Gastroesophageal sphincter (tissue), 4 donors: ENCODE data around the gene FYN. TPM values are rescaled to one million over a fixed set of nuclear protein-coding genes. Genes with fewer than 3 reads are reported as not detected.
"Not testable (repeated sequence)": the region's sequence is repeated elsewhere in the genome, so short reads cannot be mapped to it uniquely, and the experiment has no call there.

ENCODE experiments used
- ATAC-seq: fragments of 150-250 bp; one replicate; pipeline ENCODE4 v1.9.1; 2016; ENCODE audit warnings: mild to moderate bottlenecking, moderate library complexity
- H3K27ac ChIP-seq, 4 donors: fragments of 200-600 bp; sonication (generic) in 3 of 4; 1 replicate in 3 of 4; 2 replicates in 1 of 4; pipeline ENCODE4 v1.5.1; 2016 to 2019
- H3K27me3 ChIP-seq: fragments of 200-600 bp; sonication (generic); one replicate; pipeline ENCODE4 v1.5.1; 2019
- H3K36me3 ChIP-seq, 2 donors: fragments of 200-600 bp; sonication (generic); one replicate each; pipeline ENCODE4 v1.5.1; 2019; ENCODE audit warnings: control low read depth in 1 of 2
- H3K4me1 ChIP-seq, 3 donors: fragments of 200-600 bp; sonication (generic); 1 replicate in 2 of 3; 2 replicates in 1 of 3; pipeline ENCODE4 v1.5.1; 2016 to 2019; ENCODE audit warnings: control low read depth in 2 of 3
- H3K4me3 ChIP-seq, 2 donors: fragments of 200-600 bp; sonication (generic); one replicate each; pipeline ENCODE4 v1.5.1; 2019; ENCODE audit warnings: mild to moderate bottlenecking in 1 of 2, moderate library complexity in 1 of 2
- H3K9me3 ChIP-seq, 3 donors: fragments of 200-600 bp; sonication (generic); one replicate each; pipeline ENCODE4 v1.5.1; 2017 to 2019; ENCODE audit warnings: control low read depth in 2 of 3
- EP300 ChIP-seq: sonication (generic); formaldehyde crosslinking; IDR thresholded peaks from one replicate; pipeline ENCODE4 v1.6.1; 2017; ENCODE audit warnings: antibody characterized with exemption, mild to moderate bottlenecking
- POLR2A ChIP-seq, 2 donors: fragments of 450-650 bp; IDR thresholded peaks; one replicate each; pipeline ENCODE4 v1.6.1; 2017; ENCODE audit warnings: antibody characterized with exemption in 2 of 2, mild to moderate bottlenecking in 2 of 2, moderate library complexity in 1 of 2
- POLR2AphosphoS5 ChIP-seq: sonication (generic); formaldehyde crosslinking; IDR thresholded peaks from one replicate; pipeline ENCODE4 v1.6.1; 2017; ENCODE audit warnings: antibody characterized with exemption
- WGBS, 2 donors: methylation state at CpG; one replicate each; pipeline ENCODE4 v1.1.5; 2018; ENCODE audit warnings: low coverage in 1 of 2; 5-methylcytosine and 5-hydroxymethylcytosine counted together
- total RNA-seq, 4 donors: library from RNA; depleted of rRNA; stranded (reverse); fragments of >200 nt; gene quantifications; one replicate each; pipeline ENCODE4 v1.1.0, GENCODE V29; 2016
- TF ChIP-seq, protein P1 (sequence below), 4 experiments: fragments of 200-600 bp in 2 of 4; fragments of 450-650 bp in 2 of 4; sonication (generic) in 1 of 4; IDR thresholded peaks; one replicate each; pipeline ENCODE4 v1.5.1; 2017 to 2019; ENCODE audit warnings: antibody characterized with exemption in 4 of 4, mild to moderate bottlenecking in 2 of 4, moderate library complexity in 2 of 4

FYN gene
- total RNA-seq, 4 donors from 2014 or later: 58.6 to 101 (median 69.9) TPM

DNA sequence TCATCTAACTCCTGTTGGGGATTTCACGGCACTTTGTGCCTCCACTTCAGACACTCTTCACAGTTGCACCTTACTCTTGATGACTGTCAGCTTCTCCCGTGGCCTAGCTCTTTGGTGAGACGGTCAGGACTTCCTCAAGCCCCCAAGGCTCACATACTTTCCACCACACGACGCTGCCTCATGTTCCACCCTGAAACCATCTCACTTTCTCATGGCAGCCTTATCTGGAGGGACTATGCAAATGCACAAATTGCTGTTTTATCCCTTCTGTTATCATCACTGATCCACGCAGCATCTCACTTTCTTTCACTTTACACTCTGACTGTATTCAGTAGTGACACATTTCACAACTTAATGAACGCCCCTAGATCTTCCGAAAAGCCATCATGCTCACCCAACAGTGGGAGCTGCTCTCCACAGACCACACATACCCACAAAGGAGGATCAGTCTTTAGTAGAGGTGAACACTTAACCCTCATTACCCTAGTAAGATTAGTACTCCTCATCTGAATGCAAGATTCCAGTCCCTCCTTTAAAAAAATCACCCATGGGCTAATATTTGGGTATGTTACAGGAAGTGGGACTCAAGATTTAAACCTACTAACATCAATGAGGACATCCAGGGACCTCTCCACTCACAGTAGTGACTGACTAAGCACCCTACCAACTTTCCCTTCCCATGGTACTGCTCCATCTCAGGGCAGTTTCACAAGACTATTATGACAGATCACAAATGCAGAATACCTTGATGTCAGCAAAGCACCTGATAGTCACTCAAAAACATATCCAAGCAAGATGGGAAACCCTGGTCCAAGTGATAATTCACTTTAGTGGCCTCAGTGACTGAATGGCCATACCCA, 35.4 kb downstream of the FYN start:
- no peaks in the 10 kb centered on the region for H3K9me3 ChIP-seq
- ATAC-seq: no peak
- WGBS, 2 donors: 78 to 88% methylated on average over 2 to 8 of the region's 8 CpGs
- H3K4me3 ChIP-seq: no peak overlapping the region
- H3K27me3 ChIP-seq: no peaks in the 10 kb centered on the region
- H3K4me1 ChIP-seq: peaks cover 0 to 27% (median 2%) of the 10 kb centered on the region in 3 donors
- H3K27ac ChIP-seq: no peak overlapping the region
- no peaks in the 10 kb centered on the region for H3K36me3 ChIP-seq
- TF ChIP-seq, protein P1, sequence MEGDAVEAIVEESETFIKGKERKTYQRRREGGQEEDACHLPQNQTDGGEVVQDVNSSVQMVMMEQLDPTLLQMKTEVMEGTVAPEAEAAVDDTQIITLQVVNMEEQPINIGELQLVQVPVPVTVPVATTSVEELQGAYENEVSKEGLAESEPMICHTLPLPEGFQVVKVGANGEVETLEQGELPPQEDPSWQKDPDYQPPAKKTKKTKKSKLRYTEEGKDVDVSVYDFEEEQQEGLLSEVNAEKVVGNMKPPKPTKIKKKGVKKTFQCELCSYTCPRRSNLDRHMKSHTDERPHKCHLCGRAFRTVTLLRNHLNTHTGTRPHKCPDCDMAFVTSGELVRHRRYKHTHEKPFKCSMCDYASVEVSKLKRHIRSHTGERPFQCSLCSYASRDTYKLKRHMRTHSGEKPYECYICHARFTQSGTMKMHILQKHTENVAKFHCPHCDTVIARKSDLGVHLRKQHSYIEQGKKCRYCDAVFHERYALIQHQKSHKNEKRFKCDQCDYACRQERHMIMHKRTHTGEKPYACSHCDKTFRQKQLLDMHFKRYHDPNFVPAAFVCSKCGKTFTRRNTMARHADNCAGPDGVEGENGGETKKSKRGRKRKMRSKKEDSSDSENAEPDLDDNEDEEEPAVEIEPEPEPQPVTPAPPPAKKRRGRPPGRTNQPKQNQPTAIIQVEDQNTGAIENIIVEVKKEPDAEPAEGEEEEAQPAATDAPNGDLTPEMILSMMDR (IDR thresholded peaks at IDR 0.05): no peak
- TF ChIP-seq POLR2AphosphoS5 (no peak), EP300 (no peak), POLR2A (IDR thresholded peaks at IDR 0.05) (no peak)

DNA sequence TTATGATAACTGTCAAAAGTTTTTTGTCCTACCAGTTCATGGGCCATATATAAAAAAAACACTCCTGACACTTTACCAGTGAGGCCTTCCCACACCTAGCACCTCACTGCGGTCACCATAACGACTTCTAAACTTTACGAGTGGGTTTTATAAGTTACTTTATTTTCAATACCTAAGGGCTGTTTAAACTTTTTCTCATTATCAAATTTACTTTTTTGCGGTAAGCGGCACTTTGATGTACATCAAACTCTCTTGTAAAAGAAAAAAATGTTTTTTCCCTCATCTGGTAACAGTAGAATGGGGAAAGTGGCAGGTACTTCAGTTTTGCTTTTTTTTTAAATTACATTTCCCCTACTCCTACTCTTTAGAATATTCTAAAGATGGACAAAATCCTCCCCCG, 36.2 kb downstream of the FYN start:
- H3K4me1 ChIP-seq: peaks cover 0 to 27% (median 1%) of the 10 kb centered on the region in 3 donors
- 95 to 96% methylated on average over 6 of the region's 6 CpGs for whole genome bisulfite sequencing, 2 donors
- TF ChIP-seq POLR2A (IDR thresholded peaks at IDR 0.05) (no peak), EP300 (no peak)
- TF ChIP-seq, protein P1 (IDR thresholded peaks at IDR 0.05): no peak

DNA sequence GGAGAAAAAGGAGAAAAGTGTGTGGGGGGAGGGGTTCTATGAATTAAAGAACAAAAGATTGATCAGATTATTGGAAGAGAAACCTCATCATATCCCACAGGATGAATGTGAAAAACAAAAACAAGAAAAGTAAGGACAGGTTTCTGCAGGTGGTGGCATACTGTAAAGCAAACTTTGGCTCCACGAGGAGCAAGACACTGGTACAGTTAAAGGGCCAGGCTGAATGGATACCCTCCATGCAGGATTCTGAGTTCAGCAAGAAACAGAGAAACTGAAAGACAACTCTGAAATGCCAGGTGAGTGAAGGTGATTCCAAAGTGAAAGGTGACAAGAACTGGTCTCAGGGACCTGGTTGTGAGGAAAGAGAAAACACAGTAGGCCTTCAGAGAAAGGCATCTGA, 37.4 kb downstream of the FYN start:
- no peak for TF ChIP-seq EP300
- no peak for TF ChIP-seq POLR2A (IDR thresholded peaks at IDR 0.05)
- TF ChIP-seq, protein P1 (IDR thresholded peaks at IDR 0.05): no peak
- no peak for TF ChIP-seq POLR2AphosphoS5
- peaks cover 0 to 17% (median 0%) of the 10 kb centered on the region in 3 donors for H3K4me1 ChIP-seq
- H3K36me3 ChIP-seq: no peaks in the 10 kb centered on the region
- H3K4me3 ChIP-seq: no peak overlapping the region
- WGBS, 2 donors: 69% methylated on average over 1 of the region's 1 CpG; no CpG with 5 or more reads in 1 of the 2 donors
- H3K27me3 ChIP-seq: no peaks in the 10 kb centered on the region
- ATAC-seq: no peak
- no peaks in the 10 kb centered on the region for H3K9me3 ChIP-seq
- H3K27ac ChIP-seq: no peak overlapping the region

More for the DNA sequence above, 36.2 kb downstream of the FYN start:
- no peak overlapping the region for H3K27ac ChIP-seq
- no peaks in the 10 kb centered on the region for H3K27me3 ChIP-seq
- no peaks in the 10 kb centered on the region for H3K9me3 ChIP-seq
- no peak overlapping the region for H3K4me3 ChIP-seq
- no peak for ATAC-seq
- H3K36me3 ChIP-seq: no peaks in the 10 kb centered on the region

DNA sequence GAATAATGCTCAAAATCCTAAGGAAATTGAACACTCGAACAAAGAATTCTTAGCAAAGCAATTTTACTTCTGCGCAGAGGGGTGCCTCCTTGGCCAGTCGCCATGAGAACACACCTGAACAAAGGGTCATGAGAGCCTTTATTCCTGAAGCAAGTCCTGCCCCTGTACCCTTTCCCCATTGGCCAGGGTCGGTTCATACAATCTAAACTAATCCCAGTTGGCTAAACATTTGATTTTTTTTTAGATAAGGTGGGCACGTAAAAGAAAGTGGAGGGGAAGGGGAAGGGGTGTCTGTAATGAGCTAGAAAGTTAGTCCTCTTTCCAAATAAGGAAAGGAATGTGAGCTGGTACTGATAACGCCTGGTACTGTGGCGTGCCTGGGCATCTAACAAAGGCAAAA, 37.9 kb downstream of the FYN start:
- ATAC-seq, H3K27ac ChIP-seq, H3K9me3 ChIP-seq, H3K27me3 ChIP-seq, H3K4me3 ChIP-seq, H3K36me3 ChIP-seq: not testable (repeated sequence)
- peaks cover 0 to 17% (median 0%) of the 10 kb centered on the region in 3 donors for H3K4me1 ChIP-seq
- 82 to 100% methylated on average over 1 to 7 of the region's 7 CpGs for WGBS, 2 donors

DNA sequence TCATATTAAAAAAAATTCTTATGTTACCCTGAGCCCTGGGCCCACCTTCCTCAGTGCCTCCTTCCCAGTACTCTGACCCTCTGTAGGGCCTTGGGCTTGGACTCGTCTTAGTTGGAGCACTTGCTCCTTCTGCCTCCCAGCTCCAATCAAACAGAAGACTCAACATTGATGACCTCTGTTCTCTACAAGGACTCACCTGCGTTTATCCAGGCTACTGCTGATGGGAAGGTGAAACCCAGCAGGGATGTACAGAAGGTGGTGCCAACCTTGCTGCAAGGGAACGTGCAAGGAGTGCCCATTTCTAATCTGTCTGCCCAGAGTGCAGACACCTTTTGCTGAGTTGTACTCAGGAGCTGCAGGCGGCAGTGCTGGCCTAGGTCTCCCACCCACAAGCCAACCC, 38.9 kb downstream of the FYN start:
- WGBS, 2 donors: 94 to 100% methylated on average over 3 of the region's 4 CpGs
- no peaks in the 10 kb centered on the region for H3K36me3 ChIP-seq
- no peak for ATAC-seq
- no peak overlapping the region for H3K27ac ChIP-seq
- peaks cover 0 to 17% (median 0%) of the 10 kb centered on the region in 3 donors for H3K4me1 ChIP-seq
- TF ChIP-seq EP300 (no peak), POLR2A (IDR thresholded peaks at IDR 0.05) (no peak)
- TF ChIP-seq, protein P1 (IDR thresholded peaks at IDR 0.05): no peak
- H3K9me3 ChIP-seq: no peaks in the 10 kb centered on the region
- no peak overlapping the region for H3K4me3 ChIP-seq
- no peaks in the 10 kb centered on the region for H3K27me3 ChIP-seq
